Left lobe of liver (tissue), 2 donors: Measurements from ENCODE around the gene NTRK3. TPM values are rescaled to one million over a fixed set of nuclear protein-coding genes. Genes with fewer than 3 reads are reported as not detected.

Source experiments
- ATAC-seq: fragments of 200-7000 bp; cut with Tn5 transposase; one replicate; pipeline ENCODE4 v1.9.1; 2020; ENCODE audit warnings: mild to moderate bottlenecking, moderate library complexity
- DNase-seq: peaks from one replicate; pipeline ENCODE4 v3.0.0-alpha.2; 2020; ENCODE audit warnings: low spot score
- total RNA-seq: library from RNA; stranded (reverse); gene quantifications from one replicate; pipeline ENCODE4 v1.2.1, GENCODE V29; 2021
- donor health status: DM: no; HTN: no; CAD: no; lungs with moderate emphysema.
- donor health status: DM: no; HTN: yes; CAD: no.

NTRK3 gene
- 0.38 TPM for total RNA-seq

GRCh38 chr15:88256279-88257230, at the start of gene NTRK3:
TSS of gene NTRK3 (minus strand) at chr15:88256739. CDS start at chr15:88256153, 586 bp downstream.
- ATAC-seq: peak; percentile 17
- DNase-seq: no peak

GRCh38 chr15:88303395-88303794, 46.9 kb upstream of the NTRK3 start:
- no peak for ATAC-seq

GRCh38 chr15:88302373-88302772, 45.8 kb upstream of the NTRK3 start:
- DNase-seq (no peak), ATAC-seq (no peak)

More at GRCh38 chr15:88303395-88303794, 46.9 kb upstream of the NTRK3 start:
- no peak for DNase-seq

- ATAC-seq: no peak
- no peak for DNase-seq
Measured at GRCh38 chr15:88301311-88301710, 44.8 kb upstream of the NTRK3 start.

GRCh38 chr15:88300861-88301260, 44.3 kb upstream of the NTRK3 start:
- DNase-seq (no peak), ATAC-seq (no peak)

DNA sequence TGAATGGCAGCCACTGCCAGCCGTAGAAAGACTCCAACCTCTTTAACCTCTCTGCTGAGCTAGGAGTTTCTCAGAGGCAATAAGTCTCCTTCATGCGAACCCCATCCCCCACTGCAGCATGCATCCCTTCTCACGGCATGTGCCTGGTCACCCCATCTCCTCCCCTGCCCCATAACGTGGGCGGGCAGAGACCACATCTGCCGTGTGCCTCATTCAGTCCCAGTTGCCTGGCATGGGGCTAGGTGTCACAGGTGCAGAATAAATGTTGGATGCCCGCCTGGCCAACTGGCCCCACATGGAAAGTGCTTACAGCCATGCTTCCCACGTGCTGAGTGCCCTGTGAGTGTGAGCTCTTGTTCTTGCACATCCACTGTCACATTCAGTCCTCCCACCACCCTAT, 43.5 kb upstream of the NTRK3 start:
- no peak for ATAC-seq
- no peak for DNase-seq

DNA sequence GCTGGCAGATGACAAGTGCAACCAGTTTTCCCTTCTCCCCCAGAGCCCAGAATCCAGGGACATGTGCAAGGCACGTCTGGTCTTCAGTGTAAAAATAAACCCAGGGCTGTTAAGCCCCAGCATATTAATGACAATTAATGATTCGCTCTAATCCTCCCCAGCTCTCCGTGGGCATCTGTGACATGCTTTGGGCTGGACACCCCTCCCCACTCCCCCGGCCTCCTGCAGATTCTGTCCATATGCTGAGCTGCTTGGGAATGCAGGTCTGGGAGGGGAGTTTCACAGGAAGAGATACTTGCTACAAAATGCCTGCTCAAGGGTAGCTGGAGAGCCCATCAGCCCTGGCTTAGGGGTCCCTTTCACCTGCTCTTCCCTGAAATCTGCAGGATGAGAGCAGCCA, 43.0 kb upstream of the NTRK3 start:
- ATAC-seq: no peak

DNA sequence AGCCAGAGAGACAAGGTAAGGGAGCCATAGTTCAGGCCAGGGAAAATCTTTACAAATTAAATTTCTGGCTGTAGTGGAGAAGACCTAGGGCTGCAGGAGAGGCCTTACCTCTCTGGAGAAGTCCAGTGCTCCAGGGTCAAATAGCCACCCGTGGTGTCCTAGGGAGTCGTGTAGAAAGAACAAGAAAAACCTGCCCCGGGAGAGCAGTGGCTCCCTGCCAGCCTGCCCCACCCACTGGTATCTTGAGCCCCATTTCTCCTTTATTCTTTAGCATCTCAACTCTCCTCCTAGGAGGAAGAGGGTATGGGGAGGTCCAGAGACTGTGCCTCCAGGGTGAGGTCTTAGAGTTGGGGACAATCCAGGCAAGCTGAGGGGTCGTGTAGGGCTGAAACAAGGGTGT, 32.1 kb upstream of the NTRK3 start:
- no peak for DNase-seq

More for the DNA sequence above, 43.0 kb upstream of the NTRK3 start:
- no peak for DNase-seq

DNA sequence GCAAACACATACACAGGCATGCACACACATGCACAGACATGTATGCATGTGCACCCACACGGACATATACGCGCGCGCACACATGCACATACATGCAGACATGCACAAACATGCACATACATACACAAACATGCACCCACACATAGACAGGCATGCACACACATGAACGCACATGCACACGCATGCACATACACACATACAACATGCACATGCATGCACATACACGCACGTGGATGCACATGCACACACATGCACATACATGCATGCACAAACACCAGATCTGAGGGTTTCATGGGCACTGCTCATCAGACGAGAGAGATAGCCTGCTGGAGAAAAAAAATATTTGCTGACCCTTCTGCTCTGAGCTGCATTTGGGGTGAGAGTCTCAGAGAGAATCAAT, 31.7 kb upstream of the NTRK3 start:
- no peak for DNase-seq

More for the DNA sequence above, 32.1 kb upstream of the NTRK3 start:
- no peak for ATAC-seq

GRCh38 chr15:88284318-88284998, 27.9 kb upstream of the NTRK3 start:
- no peak for ATAC-seq
- DNase-seq: no peak

More for the DNA sequence above, 31.7 kb upstream of the NTRK3 start:
- ATAC-seq: no peak

DNA sequence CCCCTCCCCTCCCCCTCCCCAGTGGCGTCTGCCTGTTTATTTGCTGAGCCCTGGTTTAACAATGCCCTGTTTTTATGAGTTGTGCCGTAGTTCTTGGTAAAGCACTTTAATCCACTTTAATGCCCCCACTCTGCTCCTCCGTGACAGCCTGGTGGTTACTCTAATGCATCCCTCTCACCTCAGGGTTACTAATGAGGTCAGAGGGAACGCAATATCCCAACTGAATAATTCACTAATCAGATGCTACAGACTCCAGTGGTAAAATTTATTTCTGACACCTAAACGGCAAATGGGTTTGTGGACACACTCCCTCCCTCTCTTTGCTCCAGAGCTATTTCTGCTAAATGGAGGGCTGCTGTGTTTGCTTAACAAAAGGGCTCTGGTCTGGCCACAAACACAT, 26.1 kb upstream of the NTRK3 start:
- DNase-seq (no peak), ATAC-seq (no peak)

DNA sequence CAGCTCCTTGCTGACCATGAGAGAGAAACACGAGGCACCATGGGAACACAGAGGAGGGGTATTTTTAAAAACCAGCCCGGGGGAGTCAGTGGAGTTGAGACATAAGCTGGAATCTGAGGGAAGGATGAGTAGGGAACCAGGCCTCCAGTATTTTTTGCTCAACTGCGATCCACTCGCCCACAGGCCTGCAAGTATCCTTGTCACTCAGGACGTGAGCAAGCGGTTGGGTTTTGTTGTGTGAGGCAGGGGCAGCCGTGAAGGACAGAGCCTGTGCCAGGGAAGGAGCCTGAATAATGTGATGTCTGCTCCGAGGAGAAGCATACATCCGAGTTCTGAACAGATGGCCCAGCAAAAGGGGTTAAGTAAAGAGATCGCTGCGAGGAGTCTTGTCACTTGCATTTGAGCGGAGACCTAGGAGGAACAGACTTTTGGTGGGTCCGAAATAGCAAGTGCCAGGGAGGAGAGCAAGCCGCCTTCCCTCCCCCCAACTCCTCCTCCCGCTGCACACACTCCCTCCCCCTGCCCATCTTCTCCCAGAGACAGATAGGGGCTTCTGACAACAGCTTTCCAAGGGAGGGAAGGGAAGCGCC, 20.4 kb upstream of the NTRK3 start:
- ATAC-seq: no peak
- no peak for DNase-seq

DNA sequence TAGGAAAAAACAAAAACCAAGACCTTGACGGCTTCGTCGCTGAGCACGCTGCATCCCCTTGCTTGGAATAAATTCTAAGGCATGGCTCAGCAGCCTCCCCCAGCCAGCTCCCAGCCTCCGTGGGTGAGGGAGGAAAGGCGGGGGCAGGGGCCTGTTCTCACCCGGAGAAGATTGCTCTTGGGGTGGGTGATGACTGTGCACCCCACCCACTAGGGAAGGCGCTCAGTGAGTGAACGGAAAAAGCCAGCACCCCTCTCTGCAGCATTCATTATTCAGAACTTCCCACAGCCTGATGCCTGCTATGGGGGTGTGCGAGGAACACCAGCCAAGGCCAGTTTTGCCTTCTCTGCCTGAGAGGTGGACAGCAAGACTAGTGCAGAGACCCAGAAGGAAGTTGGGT, 19.3 kb upstream of the NTRK3 start:
- ATAC-seq: no peak
- no peak for DNase-seq

DNA sequence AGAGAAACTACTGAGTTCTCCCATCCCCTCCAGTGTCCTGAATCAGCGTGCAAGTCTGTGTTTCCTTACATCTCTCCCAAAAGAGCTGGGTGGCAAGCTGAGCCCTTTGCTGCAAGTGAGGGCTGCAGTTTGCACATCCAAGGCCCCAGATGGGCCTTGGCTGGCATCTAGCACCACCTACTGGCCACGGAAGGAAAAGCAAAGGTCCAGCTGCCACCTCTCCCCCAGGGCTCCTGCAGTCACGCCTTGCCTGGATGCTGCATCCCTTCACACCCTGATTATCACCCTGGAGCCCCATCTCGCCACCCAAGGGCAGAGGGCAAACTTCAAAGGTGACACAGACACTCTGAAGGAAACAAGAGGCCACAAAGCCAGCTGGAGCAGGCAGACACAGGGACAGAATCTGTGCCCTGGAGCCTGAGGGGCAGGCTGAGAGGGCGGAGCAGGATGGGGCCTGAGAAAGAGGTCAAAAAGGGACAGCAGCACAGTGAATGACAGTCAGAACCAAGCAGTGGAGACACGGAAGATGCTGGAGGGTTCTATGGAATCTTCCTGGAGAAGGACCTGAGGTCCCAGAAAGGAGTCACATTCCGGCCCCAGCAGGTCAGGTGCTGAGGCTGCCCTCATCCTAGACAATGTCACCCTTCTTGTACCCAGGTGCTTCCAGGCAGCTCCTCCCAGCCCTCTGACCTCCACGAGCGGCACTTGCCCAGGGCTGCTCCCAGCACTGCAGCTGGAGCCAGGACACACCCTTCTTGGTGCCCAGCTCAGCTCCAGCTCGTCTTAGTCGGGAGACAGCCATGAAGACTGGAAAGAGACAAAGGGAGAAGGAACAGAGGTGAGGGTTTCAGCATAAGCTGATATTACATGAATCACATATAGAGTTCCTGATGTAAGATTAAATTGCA, 18.3 kb upstream of the NTRK3 start:
- ATAC-seq: peak; percentile 98
- DNase-seq: peak; percentile 61

DNA sequence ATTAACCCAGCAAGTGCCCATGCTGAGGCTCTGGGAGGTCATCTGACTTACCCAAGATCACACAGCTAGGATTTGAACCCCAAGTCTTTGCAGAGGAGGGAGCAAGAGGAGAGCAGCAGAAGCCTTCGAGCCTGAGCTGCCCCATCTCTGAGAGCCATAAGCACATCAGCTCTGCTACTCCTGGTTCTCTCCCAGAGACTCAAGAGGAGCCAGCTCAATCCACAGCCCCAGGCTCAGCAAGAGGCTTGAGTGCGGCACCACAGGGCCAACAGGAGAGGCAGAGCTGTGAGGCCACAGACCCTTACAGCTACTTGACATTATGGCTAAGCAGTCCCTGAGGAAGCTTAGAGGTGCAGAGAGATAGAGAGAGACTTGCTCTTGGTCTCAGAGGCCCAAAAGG, 15.9 kb upstream of the NTRK3 start:
- ATAC-seq: no peak
- no peak for DNase-seq

GRCh38 chr15:88269356-88270062, 13.0 kb upstream of the NTRK3 start:
- DNase-seq: no peak
- no peak for ATAC-seq

DNA sequence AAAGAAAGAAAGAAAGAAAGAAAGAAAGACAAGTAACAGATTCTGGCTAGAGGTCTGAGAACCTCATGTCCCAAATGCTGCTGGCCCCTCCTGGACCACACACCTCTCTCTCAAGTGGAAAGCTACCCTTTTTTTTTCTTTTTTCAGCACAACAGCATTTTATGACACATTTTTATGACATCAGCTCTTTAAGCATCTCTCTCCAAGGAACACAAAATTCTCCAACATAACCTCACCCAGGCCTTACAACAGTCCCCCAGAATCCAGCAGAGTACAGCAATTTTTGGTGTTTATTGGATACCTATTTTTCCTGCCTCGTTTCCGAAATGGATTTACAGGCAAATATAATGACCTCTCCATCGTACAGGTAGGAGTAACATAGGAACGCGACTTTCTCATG, 11.2 kb upstream of the NTRK3 start:
- ATAC-seq: no peak

DNA sequence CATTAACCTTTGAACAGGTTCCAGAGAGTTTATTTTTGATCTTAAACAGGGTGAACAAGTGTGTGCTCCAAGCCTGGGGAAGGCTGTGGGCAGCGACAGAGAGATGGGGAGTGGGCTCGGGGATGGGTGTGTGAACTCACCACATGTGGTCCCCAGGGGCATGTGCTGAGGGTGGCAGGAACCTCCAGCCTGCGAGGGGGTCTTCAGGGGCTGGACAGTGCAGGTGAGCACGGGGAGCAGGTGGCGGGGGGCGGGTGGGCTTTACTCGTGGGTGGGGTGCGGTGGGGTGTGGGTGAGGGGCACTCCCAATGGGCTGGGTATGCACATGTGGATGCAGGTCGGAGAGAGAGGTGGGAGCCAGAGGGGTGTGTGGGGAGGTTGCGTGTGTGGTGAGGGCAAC, 9.6 kb upstream of the NTRK3 start:
- DNase-seq (no peak), ATAC-seq (no peak)

More for the DNA sequence above, 11.2 kb upstream of the NTRK3 start:
- DNase-seq: no peak

GRCh38 chr15:88264622-88265021, 8.1 kb upstream of the NTRK3 start:
- no peak for ATAC-seq
- no peak for DNase-seq

DNA sequence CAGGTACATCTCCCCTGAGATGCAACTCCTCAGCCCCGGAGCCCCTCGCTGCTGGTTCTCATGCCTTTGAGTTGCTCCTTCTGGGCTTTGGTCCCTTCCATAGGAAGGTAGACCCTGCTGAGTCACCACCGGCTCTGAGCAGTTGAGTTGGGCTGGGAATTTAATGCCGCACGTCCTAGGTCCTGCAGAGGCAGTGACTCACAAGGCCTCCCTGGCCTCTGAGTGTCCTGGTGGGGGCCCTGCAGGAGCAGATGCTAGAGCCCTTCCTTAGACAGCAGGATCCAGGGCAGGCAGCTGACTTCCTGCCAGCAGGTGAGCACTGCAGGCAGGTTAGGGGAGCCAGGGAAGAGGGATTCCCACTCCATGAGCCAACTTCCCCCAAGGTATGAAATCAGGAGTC, 5.5 kb upstream of the NTRK3 start:
- ATAC-seq (no peak), DNase-seq (no peak)
